Heart left ventricle (tissue), 13 donors: ENCODE data around the gene ZNF536.

Experiments
- CTCF ChIP-seq, 12 donors: fragments of 200-600 bp; sonication (generic) in 4 of 12; IDR thresholded peaks; one replicate each; pipeline versions ENCODE4 v1.5.0 to v1.8.0; 2018 to 2022; ENCODE audit warnings: antibody characterized with exemption in 12 of 12, mild to moderate bottlenecking in 5 of 12
- POLR2A ChIP-seq, 2 donors: fragments of 450-650 bp; IDR thresholded peaks; one replicate each; pipeline ENCODE4 v1.6.1; 2017; ENCODE audit warnings: antibody characterized with exemption in 2 of 2, mild to moderate bottlenecking in 2 of 2, moderate library complexity in 2 of 2
- donor health status: ischemic (EF 13 %, LVEDD 7.1; RV severe dilation, severe dysfunction).
- donor health status: DM: no; HTN: yes; CAD: no.
- donor health status: DM: no; HTN: no; CAD: no.
- donor health status: ischemic (EF 25% LVEDD 6.9; RV normal size, moderate dysfunction).
- donor health status: ischemic (EF 25% LVEDD 5.7; RV mildly dilated, moderate dysfunction).
- donor health status: ischemic (EF 35%, LVEDD 5.7; RV mildly dilated, moderate dysfunction).
- donor health status: nonischemic (EF 11% LVEDD 7.7; RV severe dilation, severe dysfunction).
- donor health status: DM: yes; HTN: yes; CAD: no.
- donor health status: PGD.
- donor health status: ischemic (EF 29% LVEDD 5.4; RV normal size, mild dysfunction).
- donor health status: nonischemic (EF 23%, LVEDD 6.1; RV moderate dilation, normal function).

GRCh38 chr19:30481823-30482222 is 109.6 kb downstream of the ZNF536 start:
- TF ChIP-seq CTCF (IDR thresholded peaks at IDR 0.05) (no peak), POLR2A (IDR thresholded peaks at IDR 0.05) (no peak)
